Endometrial microvascular endothelial cells (primary cell): Measurements from ENCODE around the gene MRFAP1L1. TPM values are rescaled to one million over a fixed set of nuclear protein-coding genes. Genes with fewer than 3 reads are reported as not detected.
"Not testable (repeated sequence)": the region's sequence is repeated elsewhere in the genome, so short reads cannot be mapped to it uniquely, and the experiment has no call there.

ENCODE experiments used
- in situ Hi-C: cut with HindIII; loops from 2 replicates; pipeline ENCODE4 v1.10.0; 2017; ENCODE audit warnings: low sequenced_read_pairs, low pct_unique_long_range_greater_than_20kb; ENCODE audit errors: inconsistent ontology term
- total RNA-seq: library from RNA; depleted of rRNA; stranded (reverse); fragments of >200 nt; gene quantifications from one replicate; pipeline ENCODE4 v1.2.3, GENCODE V29; 2015; ENCODE audit errors: inconsistent ontology term

Gene MRFAP1L1
- total RNA-seq, result 48.1 TPM

DNA sequence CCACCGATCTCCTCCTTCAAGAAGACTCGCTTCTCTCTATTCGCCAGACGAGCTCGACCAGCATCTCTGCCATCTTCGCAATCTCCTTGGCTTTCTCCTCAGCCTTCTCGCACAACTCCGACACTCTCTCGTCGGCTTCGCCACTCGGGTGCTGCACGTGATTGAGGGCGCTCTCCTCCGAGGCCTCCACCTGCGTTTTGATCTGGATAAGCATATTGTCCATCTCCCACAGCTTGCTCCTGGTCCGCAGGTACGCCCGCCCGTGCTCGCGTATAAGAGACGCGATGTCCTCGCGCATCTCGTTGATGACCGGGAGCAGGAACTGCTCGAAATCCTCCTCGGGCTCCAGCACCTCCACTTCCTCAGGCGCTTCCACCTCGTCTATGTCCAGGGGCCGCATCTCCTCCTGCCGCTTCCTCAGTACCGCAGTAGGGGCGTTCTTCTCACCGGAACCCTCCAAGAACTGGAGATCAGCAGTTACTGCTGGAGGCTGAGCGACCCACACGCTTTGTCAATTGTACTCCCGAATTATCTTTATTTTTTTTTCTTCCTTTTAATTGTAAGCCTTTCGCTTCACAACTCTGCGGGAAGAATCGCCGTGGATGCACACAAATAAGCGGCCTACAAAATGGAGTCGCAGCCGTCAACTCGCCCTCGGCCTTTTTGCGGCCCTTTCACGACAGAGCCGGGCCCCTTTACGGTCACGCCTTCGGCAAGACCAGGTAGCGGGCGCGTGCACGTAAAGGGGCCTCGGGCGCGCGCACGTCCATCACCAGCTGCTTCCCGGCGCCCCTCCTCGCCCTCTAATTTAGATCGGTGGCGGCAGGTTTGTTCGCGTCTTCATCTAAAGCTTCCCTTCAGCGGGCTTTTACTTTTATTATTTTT, at the start of gene MRFAP1L1:
Gene MRFAP1L1 (minus strand): TSS at position 636 of the 885 bp plus-strand sequence. CDS start 236 bp downstream, at position 400.
- in situ Hi-C loops, result no loop called here

DNA sequence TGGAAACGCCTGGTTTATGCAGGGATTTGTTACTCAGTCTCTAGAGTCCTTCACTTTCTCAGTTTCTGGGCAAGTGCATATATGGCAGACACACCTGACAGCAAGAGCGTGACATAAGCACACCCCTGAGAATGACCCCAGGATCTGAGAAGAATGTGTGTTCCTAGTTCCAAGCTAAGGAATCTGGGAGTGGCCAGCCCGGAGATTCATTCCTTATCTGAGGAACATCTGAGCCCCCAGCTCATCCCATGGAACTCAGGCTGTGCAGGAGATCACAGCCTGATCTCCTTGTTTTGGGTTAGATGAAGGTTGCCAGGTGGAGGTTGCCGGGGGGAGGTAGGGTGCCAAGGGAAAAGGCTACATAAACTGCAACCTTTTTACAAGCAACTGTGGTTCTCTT, 49.1 kb upstream of the MRFAP1L1 start:
- in situ Hi-C loops, result no loop called here

GRCh38 chr4:6756345-6756744, 46.7 kb upstream of the MRFAP1L1 start:
- in situ Hi-C loops, result not testable (repeated sequence)

DNA sequence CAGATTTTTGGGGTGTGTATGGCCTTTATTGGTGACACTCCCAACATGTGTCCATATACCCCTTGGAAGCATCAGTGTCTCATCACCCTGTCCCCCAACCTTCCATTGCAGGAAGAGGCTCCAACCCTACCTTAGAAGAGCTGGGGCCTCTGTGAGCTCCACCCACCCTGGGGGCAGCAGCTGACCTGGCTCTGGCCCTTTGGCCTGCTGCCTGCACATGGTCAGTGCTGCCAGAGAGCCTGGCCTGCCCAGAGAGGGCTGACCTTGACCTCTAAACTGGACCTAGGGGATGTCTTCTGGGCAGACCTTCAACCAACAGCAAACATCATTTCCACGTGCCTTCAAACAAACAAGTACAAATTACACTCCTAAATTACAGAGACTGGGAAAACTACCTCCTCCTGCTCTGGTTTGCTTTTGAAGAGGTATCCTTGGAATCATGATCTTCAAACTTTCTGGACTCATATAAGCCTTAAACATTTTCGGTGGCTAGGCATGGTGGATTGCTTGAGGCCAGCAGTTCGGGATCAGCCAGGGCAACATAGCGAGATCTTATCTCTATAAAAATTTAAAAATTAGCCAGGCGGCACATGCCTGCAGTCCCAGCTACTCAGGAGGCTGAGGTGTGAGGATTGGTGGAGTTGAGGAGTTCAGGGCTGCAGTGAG, 45.6 kb upstream of the MRFAP1L1 start:
- in situ Hi-C loops, result no loop called here

- in situ Hi-C loops, result no loop called here
Measured at GRCh38 chr4:6754481-6755087, 44.9 kb upstream of the MRFAP1L1 start.

GRCh38 chr4:6753891-6754290, 44.2 kb upstream of the MRFAP1L1 start:
- in situ Hi-C loops, result no loop called here

DNA sequence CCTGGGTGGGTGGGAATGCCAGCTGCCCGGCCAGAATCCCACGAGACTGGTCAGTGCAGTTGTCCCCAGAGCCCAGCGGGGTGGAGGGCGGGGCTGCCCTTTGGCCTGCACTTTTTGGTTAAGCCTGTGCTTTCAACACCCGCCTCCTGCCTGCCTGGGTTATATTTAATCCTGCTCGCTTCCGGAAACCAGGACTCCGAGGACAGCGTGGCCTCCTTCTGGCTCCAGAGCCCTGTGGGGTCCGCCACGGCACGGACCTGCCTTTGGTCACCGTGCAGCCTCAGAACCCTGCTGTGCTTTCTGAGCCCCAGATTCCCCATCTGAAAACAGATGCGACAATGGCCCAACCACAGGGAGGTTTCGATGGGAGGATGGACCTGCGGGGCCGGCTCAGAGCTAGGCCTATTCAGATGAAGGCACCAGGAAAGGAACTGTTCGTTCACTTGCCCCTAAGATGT, 43.5 kb upstream of the MRFAP1L1 start:
- in situ Hi-C loops, result no loop called here

- in situ Hi-C loops, result no loop called here
Measured at GRCh38 chr4:6752486-6752829, 42.8 kb upstream of the MRFAP1L1 start.

DNA sequence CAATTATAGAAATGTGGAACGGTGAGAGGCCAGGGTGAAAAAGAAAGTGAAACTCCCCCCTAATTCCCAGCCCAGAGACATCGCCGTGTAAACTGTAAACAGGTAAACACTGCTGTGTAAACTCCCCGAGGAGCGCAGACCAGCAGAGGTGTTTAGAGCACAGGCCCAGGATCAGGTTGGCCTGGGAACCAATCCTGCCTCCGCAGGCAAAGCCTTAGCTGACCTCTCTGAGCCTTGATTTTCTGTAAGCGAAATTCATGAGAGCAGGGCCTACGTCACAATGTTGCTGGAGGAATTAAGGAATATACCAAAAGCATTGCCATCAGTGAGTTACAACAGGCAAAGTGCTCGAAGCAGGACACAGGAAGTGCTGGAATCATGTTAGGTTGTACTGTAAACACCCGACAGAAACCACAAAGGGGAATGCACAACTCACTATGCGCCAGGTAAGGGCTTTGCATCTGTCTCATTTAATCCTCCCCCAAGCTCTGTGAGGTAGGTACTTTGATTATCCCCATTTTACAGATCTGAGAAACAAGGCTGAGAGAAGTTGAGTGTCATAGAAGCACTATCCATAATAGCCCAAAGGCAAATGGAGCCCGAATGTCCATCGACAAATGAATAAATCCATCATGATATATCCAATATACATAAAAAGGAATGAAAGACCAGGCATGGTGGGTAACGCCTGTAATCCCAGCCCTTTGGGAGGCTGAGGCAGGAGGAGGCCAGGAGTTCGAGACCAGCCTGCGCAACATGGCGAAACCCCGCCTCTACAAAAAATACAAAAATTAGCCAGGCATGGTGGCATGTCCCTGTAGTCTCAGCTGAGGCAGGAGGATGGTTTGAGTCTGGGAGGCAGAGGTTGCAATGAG, 42.2 kb upstream of the MRFAP1L1 start:
- in situ Hi-C loops, result no loop called here

- in situ Hi-C loops, result no loop called here
Measured at GRCh38 chr4:6750286-6751221, 40.9 kb upstream of the MRFAP1L1 start.

DNA sequence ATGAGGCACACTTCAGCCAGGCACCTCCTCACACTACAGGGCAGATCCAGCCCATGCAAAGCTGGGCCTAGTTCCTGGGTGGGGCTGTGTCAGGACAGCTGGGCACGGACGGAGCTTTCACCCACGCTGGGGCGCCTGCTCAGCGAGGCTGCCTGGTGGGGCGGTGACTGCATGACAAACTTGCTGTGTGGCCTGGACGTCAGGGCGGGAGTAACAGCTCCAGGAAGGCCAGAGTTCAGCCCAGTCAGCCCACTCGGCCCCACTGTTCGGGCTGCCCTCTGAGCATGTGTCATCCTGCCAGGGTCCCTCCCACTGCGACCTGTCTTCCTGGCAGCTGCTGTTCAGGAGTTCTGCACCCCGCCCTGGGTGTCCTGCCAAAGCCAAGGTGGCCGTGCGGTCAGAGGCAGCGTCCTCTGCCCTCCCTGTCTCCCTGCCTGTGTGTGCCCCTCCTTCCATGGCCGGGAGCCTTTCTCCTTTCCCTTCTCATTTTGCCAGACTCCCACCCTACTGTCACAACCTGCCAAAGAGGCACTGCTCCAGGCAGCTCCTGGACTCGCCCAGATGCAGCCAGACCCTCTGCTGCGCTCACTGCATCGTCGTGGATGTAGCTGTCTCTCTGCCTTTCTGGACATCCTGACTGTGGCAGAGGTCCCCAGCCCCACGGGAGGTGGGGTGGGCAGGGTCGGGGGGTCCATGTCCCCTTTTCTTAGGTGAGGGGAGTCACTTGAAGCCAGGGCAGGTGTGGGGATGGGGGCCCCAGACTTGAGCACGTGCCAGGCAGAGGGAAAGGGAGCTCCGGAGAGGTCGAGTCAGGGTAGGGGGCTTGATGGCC, 39.9 kb upstream of the MRFAP1L1 start:
- in situ Hi-C loops, result no loop called here

- in situ Hi-C loops, result no loop called here
Measured at GRCh38 chr4:6748286-6748685, 38.6 kb upstream of the MRFAP1L1 start.

- in situ Hi-C loops, result no loop called here
Measured at GRCh38 chr4:6747294-6748051, 37.8 kb upstream of the MRFAP1L1 start.

DNA sequence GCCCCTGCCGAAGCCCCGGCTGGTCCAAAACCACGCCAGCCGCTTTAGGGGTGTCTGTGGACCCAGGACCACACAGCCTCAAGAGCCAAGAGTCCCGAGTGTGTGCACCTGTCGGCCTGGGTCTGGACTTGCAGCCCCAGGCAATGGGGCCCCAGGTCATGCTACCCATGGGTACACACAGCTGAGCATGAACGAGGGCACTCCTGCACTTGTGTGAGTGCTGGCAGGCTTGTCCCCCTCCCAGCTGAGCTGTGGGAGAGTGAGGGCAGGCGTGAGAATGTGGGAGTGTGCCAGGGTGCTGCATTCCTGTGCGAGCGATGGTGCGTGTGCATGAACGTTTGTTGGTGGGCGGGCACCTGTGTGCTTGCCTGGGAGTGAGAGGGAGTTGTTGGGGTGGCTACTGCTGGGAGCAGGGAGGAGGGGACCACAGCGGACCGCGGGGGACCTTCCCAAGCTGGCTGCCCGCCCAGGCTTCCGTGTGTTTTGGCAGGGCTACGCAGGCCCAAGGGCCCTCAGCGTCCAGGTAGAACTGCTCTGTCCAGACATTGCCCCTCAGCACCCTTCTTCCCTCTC, 37.1 kb upstream of the MRFAP1L1 start:
- in situ Hi-C loops, result no loop called here

- in situ Hi-C loops, result no loop called here
Measured at GRCh38 chr4:6742989-6743388, 33.3 kb upstream of the MRFAP1L1 start.

- in situ Hi-C loops, result no loop called here
Measured at GRCh38 chr4:6742507-6742906, 32.8 kb upstream of the MRFAP1L1 start.
